CD4-positive, alpha-beta T cell treated with Interleukin-12 subunit alpha and Interleukin-12 subunit beta, for 1 hour (primary cell): ENCODE data around the gene NOTUM.

Experiments used
- DNase-seq: peaks from one replicate; pipeline ENCODE4 v3.0.0-alpha.2; 2020

Gene NOTUM

DNA sequence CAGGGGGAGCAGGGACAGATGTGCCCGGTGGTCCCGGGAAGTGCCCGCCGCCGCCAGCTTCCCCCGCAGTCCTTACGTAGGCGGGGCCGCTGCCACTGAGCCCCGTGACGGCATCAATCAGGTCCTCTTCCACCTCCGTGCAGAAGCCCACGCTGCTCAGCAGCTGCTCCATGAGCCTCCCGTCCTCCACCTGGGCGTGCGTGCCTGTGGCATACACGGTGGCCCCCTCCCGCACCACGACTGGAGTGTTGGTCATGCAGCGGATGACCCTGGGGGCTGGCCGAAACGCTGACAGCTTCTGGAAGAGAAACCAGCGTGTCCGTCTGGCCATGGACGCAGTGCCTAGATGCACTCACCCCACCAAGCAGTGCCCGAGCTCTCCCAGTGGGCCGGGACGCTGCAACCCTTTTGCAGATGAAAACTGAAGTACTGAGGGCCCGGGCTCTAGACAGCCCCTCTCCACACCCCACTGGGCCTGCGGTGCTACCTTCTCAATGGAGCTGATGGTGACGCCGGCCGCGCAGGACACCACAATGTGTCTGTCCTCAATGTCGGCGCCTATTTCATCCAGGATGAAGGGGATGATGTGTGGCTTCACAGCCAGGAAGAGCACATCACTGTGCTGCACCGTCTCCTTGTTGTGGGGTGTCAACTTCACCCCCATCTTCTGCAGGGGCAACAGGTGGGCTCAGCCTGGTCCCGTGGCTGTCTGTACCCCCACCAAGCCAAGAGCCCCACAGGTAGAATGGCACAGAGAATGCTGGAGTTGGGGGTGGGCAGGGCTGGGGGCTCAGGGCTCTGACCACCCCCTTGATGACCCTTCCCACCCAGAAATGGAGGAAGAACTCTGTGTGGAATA is 25.9 kb downstream of the NOTUM start:
- DNase-seq: no peak

DNA sequence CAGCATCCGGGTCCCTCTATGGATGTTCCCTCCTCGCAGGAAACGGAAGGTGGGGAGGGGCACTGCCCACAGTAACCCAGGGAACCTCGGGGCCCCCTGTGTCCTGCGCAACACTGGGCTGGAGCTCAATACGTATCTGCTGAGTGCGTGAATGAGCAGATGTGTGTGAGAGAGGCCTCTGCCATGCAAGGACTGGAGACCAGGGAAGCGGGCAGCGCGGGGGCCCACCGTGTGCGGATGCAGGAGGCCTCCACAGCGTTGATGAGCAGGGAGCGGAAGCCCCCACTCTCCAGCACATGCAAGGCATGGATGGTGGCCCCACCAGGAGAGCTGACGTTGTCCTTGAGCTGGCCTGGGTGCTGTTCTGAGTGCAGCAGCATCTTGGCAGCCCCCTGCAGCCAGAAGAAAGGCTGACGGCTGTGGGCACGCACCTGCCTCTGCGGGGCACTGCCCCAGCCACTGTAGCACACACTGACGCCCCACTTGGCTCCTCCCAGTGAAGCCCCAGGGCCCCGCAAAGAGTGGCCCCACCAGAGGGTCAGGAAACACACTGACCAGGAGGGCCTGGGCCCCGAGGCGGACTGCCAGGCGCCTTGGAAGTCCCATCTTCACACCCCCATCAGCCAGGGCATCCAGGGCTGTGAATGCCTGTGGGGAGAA is 26.8 kb downstream of the NOTUM start:
- DNase-seq: no peak

DNA sequence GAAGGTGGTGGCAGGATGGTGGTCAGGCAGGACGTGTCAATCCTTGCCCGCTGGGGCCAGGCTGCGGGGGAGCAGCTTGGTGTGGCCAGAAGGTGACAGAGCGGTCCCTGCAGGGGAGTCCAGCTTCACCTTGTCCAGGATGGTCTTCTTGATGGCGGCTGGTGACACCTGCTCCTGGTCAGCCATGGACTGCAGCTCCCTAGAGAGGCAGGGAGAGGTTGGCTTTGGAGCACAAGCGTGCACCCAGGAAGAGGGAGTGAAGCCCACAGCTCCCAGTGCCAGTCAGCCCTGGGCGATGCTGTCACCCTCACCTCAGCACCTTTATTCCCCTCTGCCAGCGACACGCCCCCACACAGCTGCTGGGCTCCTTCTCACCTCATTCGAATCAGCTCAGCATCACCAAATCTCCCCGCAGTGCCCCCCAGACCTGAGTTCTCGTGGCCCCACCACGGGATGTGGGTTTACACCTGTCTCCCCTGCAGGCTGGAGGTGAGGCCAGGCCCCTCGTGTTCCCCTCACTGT is 27.7 kb downstream of the NOTUM start:
- DNase-seq: no peak

DNA sequence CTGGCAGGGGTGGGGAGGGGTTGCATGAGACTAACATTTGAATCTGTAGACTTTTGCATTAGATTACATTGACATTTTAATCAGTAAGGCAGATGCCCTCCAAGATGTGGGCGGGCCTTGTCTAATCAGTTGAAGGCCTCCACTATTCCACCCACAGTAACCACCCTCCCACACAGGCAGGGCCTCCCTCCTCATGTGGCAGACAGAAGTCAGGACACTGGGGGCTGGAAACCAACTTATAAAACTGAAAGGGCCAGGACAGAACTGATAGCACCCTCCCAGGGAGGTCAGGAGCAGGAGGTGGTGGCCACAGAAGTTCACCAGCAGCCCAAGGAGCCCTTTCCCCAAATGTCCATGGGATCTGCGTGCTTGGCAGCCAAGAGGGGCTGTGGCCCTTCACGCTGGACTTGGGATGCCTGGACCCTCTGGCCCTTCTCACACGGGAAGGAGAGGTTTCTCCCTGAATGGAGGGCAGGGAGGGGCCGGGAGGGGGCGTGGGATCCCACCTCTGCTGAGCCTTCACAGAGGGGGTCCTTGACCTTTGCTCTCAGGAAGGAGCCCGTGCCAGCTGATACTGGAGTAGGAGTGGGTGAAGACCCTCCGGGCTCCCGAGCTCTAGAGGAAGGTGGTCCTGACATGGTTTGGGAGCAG is 28.5 kb downstream of the NOTUM start:
- no peak for DNase-seq

DNA sequence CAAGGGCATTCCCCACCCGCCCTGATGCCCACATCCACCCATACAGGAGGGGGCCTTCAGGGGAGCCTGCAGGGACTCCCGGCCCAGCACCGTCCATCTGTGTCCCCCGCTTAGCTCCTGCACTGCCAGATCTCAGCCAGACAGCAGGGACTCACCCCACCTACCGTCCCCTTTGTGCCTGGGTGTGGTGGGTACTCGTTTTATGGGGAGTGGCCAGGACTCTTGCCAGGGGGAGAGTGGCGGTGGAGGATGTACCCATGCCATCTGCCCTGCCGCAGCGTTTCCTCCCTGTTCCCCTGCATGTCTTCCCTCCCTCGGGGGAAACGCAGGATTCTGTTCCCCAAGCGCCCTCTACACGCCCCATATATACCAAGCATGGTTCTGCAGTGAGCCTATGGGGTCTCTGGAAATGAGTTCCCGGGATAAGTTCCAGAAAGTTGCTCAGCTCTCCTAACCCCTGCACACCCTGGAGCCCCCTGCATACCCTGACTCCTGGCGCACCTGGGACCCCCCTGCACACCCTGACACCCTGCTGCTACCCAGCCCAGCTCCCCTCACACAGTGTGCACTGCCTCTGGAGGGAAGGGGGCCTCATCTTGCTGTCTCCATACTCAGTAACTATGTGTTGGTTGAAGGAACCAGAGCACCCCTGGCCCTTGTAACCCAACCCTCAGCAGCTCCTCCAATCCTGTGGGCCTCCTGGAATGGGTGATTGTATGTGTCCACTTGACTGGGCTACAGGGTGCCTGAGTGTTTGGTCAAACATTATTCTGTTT is 29.2 kb downstream of the NOTUM start:
- DNase-seq: no peak

DNA sequence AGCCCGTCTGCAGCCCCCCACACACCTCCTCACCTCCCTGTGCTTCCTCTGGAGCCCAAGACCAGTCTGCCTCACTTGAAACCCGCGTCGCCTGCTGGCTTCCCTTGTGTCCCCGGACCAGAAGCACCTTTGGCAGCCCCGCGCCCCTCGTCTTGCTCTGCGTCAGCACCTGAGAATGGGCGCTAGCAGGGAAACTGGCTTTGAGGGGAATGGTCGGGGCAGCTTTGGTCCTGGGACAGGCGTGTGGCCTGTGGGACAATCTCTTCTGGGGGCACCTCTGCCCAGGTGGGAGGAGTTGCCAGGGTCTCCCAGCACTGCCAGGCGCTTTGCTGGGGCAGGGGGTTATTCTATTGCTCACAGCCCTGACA is 29.8 kb downstream of the NOTUM start:
- no peak for DNase-seq

DNA sequence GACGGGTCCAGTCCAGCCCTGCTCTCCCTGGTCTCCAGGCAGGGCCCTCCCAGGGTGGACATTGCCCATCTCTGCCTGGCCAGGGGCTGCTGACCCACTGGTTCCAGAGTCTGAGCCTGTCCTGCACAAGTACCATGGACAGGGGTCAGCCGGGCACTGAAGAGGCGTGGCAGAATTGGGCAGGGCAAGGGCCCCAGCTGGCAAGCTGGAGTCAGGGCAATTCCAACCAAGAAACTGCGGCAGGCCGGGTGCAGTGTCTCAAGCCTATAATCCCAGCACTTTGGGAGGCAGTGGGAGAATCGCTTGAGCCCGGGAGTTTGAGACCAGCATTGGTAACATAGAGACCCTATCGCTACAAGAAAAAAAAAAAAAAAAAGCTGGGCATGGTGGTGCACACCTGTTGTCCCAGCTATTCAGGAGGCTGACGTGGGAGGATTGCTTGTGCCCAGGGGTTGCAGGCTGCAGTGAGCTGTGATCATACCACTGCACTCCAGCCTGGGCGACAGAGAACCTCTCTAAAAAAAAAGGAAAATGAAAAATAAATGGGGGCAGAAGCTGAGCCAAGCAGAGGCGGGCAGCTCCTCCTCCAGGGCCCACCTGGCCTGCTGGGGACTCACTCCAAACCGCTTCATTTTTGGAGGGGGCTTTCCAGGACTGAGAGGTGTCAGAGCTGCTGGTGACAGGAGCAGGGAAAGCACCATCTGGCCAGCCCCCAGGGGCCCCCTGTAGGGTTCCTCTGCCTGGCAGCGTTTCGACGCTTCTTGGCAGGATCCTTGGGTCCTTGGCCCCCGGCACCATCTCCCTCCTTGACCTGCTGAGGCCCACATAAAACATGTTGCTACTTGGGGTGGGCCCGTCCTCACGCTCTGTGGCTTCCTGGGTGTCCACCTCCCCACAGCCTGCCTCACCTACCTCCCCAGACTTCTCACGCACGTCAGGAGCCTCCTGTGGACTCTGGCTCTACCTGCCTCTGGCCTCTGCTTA is 30.6 kb downstream of the NOTUM start:
- DNase-seq: no peak

DNA sequence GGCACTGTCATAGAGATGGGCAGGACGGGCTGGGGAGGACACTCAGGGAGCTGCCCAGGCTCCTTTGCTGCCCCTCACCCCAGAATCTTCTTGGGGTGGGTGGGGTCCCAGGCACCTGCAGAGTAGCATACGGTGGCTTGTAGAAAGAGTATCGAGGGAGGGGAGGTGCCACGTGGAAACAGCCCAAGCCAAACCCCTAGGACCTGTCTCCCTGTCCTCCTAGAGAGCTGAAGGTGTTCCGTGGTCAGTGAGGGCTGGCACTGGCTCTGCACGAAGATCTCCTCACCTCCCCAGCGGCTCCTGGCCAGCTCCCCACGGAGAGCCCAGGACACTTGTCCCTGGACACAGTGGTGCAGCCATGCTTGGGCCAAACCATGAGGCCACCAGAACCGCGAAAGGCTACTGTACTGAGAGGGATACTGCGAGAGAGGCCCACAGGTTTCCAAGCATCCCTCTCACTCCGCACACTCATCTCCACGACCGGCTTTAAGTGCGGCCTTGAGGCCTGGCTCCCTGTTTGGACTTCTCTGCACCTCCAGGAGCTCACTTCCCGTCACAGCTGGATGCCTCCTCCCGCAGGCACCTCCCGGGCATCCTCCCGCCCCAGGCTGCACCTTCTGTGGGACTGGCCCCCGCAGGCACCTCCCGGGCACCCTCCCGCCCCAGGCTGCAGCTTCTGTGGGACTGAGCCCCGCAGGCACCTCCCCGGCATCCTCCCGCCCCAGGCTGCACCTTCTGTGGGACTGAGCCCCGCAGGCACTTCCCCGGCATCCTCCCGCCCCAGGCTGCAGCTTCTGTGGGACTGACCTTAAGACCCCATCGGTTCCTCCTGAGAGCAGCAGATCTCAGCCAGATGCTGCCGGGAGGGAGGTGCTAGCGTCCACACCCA is 31.5 kb downstream of the NOTUM start:
- no peak for DNase-seq

DNA sequence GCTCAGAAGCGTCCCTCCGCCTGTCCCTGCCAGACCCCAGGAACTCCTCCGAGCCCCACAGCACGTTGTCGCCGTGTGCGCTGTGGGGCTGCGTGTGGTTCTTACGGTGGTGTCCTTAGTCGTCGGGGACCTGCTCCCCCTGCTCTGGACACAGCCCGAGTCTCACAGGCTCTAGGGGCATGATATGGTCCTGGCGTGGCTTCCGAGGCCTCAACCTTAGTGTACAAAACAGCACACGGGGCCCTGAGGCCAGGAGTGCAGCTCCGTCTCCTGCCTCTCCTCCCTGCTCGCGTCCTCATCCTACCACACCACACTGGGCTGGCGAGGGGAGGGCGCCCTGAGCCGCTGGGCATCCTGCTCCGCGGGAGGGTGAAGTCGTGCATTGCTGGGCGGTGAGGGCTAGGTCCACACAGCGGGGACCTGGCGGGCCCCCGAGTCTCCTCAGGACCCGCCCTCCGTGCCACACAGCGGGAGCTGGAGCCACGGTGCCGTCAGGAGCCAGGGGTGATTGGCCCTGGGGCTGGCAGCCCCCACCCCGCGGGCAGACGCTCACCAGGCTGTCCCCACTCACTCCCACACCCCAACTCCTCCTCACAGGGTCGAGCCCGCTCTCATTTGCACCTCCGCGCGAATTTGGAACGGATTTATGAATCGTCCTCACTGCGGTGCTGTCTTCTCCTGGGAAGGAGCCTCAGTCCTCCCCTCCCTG is 32.3 kb downstream of the NOTUM start:
- DNase-seq: no peak

DNA sequence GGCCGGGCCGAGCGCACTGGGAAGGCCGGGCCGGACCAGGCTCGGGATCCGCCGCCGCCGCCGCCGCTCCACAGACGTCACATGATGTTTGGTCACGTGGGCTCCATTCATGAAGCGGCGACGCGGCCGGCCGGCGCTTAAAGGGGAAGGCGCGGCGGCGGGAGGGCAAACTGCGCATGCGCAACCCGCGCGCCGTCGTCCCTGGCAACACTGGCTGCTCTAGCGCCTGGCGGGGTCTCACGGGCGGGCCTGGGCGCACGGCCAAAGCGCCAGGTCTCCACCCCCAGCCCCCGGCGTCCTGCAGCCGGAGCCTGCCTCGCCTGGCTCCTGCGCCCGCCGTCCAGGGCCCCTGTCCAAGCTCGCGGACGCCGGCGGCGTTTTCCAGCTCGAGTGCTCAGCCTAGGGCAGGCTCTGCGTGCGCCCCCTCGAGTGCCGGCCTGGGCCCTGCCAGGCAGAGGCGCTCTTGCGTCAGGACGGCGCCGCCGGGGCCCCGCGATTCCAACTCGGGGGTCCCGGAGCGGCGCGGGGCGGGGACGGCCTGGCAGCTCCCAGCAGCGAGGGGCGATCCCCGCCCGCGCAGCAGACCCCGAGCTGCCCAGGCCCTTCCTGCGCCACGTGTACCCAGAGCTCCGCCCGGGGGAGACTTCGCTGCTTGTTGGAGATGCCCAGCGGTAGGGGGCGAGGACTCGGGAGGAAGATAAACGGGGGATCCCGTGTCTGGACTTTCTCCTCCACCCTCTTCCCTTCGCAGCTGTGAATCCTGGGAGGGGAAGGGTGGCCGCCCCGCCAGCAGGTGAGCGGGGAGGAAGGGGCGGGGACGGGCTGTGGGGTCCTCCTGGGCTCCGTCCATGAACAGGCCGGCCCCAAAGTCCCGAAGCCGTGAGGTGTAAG is 33.1 kb downstream of the NOTUM start, which contains the start of gene MAFG:
Gene MAFG, minus strand, starts transcription at position 83 of the 891 bp plus-strand sequence. CDS start 4,550 bp downstream, outside the sequence.
- DNase-seq: peak; percentile 92

DNA sequence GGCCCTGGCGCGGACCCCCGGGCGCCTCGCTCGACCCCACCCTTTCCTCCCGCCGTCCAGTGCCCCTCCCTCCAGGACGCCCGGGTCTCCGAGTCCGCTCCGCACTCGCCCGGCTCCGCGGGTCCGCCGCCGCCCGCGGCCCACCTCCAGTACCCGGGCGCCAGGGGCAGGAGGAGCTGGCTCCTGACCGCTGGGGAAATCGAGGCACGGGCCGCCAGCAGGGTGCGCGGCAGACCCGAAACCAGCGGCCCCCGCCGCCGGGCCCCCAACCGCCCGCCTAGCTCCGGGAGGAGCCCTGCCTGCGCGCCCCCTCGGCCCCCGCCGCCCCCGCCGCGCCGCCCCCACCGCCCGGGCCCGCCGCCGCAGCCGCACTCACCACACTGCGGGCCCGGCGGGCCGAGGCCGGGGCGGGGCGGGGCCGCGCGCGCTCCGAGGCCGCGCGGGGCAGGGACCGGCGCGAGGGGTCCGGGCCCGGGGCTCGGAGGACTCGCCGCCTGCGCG is 33.8 kb downstream of the NOTUM start:
- DNase-seq: no peak

DNA sequence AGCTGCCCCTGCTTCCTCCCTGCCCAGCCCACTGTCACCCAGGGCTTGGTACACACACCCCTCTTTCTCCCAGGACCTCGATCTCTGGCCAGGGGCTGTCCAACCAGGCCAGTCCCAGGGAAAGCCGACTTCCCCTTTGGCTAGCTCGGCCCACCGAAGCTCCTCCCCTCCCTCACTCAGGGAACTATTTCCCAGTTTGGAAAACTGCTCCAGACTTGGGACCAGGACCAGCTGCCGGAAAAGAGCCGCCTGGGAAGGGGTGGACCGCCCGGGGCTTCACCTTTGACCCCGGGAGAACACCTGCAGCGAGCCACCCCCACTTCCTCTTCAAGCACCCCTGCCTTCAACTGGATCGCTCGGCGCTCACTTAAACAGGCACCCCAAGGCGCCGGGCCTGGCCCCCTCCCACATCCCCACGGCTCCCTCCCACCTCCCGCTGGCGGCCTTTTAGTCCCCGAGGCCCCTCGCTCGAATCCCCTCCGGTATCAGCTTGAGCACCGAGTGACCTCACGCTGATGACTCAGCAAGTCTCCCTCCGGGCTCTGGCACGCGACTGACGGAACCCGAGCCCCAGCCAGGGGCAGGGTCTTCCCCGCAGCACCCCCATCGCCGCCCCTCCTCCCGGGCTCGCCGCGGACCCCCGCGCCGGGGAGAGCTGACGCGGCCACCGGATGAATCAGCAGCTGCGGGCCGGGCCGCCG is 34.4 kb downstream of the NOTUM start:
- peak; percentile 55 for DNase-seq

DNA sequence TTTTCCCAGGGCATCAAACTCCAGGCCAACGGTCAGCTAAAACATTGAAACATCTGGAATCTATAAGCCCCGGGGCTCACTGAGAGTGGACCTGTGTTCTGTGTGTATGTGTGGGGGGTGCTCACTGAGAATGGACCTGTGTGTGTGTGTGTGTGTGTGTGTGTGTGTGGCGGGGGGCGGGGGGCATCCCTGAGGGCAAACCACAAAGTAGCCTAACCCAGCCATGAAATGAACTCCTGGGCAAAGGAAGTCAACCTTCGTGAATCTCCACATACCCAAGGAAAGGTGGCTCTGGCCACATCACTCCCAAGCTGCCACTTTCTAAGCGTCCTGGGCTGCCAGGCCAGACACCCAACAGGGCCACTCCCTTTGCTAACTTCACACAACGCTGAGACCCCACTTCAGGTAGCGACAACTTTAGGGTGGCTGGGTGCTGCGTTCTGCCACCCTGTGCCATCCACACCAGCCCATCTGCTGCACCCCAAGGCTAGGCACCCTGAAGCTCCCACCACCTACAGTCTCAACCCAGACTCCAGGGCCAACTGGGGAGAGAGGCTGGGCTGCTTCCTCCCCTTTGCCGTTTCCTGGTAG is 35.0 kb downstream of the NOTUM start:
- no peak for DNase-seq

DNA sequence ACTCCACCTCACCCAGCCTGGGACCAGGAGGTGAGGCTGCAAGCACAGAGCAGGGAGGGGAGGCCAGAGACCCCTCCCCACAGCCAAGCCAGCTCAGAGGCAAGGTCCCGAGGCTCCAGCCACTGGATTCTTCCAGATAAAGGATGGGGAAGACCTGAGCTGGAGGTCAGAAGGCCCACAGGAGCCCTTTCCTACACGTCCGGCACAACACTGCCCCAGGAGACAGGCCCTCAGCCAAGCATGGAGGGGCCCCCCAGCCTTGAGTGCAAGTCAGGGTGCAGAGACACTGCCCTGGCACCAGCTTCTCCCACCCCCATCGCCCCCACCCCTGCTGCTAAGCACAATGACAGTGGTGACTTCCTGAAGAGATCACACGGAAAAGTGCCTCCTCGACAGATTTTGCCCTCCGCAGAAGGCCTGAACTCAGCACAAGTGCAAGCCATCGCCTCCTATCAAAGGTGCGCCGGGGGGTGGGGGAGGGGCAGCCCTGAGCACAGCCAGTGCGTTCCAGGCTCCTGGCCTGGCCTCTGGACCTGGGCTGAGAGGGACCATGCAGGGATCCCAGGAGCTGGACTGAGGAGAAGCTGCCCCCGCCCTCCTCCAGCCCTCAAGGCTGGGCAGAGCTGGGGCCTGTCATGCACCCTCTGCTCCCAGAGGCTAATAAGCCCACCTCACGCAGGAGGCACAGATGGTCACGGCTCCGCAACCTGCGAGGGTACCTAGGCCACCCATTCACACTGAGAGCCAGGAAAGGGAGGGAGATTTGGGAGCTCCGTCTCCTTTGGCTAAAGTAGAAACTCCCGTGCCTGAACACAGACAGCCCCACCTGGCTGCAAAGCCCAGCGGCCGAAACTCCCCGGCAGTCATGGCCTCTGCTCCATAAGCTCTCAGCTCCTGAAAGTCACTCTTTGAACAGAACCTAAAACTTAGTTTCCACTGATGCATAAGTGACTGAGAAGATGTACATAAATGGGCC is 36.1 kb downstream of the NOTUM start:
- DNase-seq: peak; percentile 32

DNA sequence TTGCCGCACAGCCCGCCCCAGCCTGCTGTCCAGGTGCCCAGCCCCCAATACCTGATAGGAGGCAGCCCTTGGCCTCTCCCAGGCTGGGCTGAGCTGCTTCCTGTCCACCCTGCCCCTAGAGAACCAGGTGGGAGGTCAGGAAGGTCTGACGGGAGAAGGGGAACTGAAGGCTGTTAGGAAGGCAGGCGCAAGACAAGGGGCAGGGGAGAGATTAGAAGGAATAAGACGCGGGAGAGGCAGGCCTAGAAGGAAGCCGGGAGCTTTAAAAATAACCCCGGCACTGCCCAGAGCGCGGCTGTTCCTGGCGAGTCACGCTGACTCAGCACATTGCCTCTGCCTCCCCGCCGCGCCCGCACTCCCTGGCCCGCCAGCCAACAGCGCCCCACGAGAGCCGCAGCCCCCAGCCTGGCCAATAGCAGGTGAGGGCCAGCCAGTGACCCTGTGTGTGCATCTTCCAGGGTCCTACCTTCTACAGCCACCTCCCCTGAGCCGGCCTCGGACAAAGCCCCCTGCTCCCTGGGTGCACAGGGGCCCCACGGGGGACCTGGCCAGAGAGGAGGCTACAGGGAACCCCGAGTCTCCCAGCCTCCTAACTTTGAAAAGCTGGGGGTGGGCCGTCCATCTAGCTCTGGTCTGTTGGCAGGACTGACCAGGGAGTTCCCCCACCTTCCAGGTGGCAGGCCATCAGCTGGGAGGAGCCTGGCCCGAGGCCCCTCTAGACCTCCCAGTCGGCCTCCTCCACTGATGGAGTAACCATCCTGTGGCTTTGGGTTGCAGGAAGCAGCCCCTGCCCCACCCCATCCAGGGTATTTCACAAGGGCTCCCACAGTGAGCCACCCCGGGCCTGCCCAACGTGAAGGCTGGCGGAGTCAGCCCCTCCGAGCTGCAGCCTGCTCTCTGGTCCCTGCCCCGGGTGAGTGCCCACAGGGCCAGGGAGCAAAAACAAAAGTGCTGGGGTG is 37.4 kb downstream of the NOTUM start:
- peak; percentile 27 for DNase-seq
